ENCODE measurements around the gene IL17C.

DNA sequence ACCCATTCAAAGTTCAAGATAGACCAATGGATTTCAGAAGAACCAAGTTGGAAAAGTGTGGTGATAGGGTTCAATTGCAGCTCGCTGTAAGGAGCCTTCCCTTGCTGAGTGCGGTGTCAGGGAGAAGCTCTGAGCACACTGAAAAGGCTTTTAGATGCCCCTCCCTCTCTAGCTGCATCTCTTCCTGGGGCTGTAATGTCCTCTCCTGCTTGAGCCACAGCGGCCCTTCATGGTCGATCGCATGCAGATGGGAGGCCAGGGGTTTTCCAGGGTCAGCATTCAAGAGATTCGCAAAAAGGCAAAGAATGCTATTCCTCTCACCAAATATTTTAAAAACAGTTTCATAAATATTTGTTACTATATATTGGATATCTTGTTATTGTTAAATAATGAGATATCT is 44.5 kb upstream of the IL17C start:
- TF ChIP-seq, protein P1, sequence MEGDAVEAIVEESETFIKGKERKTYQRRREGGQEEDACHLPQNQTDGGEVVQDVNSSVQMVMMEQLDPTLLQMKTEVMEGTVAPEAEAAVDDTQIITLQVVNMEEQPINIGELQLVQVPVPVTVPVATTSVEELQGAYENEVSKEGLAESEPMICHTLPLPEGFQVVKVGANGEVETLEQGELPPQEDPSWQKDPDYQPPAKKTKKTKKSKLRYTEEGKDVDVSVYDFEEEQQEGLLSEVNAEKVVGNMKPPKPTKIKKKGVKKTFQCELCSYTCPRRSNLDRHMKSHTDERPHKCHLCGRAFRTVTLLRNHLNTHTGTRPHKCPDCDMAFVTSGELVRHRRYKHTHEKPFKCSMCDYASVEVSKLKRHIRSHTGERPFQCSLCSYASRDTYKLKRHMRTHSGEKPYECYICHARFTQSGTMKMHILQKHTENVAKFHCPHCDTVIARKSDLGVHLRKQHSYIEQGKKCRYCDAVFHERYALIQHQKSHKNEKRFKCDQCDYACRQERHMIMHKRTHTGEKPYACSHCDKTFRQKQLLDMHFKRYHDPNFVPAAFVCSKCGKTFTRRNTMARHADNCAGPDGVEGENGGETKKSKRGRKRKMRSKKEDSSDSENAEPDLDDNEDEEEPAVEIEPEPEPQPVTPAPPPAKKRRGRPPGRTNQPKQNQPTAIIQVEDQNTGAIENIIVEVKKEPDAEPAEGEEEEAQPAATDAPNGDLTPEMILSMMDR (IDR thresholded peaks at IDR 0.05) = no peak
- TF ChIP-seq RAD21 (IDR thresholded peaks at IDR 0.05; ENCODE audit: low read length) = no peak
- TF ChIP-seq, protein P2, sequence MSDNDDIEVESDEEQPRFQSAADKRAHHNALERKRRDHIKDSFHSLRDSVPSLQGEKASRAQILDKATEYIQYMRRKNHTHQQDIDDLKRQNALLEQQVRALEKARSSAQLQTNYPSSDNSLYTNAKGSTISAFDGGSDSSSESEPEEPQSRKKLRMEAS (IDR thresholded peaks at IDR 0.05; ENCODE audit: low read depth) = no peak
- no peak for TF ChIP-seq TCF12 (IDR thresholded peaks at IDR 0.05)
- TF ChIP-seq, protein P3, sequence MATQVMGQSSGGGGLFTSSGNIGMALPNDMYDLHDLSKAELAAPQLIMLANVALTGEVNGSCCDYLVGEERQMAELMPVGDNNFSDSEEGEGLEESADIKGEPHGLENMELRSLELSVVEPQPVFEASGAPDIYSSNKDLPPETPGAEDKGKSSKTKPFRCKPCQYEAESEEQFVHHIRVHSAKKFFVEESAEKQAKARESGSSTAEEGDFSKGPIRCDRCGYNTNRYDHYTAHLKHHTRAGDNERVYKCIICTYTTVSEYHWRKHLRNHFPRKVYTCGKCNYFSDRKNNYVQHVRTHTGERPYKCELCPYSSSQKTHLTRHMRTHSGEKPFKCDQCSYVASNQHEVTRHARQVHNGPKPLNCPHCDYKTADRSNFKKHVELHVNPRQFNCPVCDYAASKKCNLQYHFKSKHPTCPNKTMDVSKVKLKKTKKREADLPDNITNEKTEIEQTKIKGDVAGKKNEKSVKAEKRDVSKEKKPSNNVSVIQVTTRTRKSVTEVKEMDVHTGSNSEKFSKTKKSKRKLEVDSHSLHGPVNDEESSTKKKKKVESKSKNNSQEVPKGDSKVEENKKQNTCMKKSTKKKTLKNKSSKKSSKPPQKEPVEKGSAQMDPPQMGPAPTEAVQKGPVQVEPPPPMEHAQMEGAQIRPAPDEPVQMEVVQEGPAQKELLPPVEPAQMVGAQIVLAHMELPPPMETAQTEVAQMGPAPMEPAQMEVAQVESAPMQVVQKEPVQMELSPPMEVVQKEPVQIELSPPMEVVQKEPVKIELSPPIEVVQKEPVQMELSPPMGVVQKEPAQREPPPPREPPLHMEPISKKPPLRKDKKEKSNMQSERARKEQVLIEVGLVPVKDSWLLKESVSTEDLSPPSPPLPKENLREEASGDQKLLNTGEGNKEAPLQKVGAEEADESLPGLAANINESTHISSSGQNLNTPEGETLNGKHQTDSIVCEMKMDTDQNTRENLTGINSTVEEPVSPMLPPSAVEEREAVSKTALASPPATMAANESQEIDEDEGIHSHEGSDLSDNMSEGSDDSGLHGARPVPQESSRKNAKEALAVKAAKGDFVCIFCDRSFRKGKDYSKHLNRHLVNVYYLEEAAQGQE (IDR thresholded peaks at IDR 0.05; ENCODE audit: low read depth, low read length) = no peak
- TF ChIP-seq FOXM1 (IDR thresholded peaks at IDR 0.05; ENCODE audit: low read depth) = no peak
- TF ChIP-seq CHD2 (IDR thresholded peaks at IDR 0.05; ENCODE audit: low read length, partially characterized antibody) = no peak

Measured in SK-N-SH (cell line).